ENCODE data around the gene CAPN5.

Gene CAPN5

DNA sequence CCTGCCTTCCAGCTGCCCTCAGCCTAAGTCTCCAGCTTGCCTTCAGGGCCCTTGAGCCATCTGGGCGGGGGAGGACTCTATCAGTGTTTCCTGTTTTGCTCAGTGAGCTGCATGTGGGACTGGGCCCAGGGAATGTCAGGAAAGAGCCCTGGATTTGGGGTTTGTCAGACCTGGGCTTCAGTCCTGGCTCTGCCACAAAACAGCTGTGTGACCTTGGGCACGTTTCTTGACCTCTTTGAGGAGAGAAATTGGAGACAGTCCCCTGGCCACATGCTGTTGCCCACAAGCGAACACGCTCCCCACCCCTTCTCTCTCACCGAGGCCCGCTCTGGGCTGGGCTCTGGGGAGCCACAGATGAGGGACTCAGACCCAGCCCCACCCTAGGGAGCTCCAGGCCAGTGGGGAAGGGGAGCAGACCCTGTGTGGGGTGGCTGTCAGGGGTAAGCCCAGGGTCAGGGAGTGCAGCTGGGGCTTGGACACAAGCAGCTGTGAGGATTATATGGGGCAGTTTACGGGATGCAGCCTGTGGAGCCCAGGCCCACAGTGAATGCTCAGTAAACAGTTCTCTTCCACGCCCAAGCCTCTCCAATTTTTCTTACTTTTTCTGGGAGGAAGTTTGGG is 73.6 kb downstream of the CAPN5 start:
- Histone ChIP-seq H3K4me3 (replicated peaks; ENCODE audit: insufficient read depth, low read length) (no peak overlapping the region), H3K27ac (replicated peaks) (no peak overlapping the region), H3K27me3 (ENCODE audit: insufficient read depth, poor library complexity, severe bottlenecking) (no peaks in the 10 kb centered on the region)
- peak in 1 of 2 experiments; percentile 17 for DNase-seq (ENCODE audit: low read depth in 1 of 2, low spot score in 1 of 2)
- peak; percentile 57; the same call in 1 of the 2 replicates for TF ChIP-seq POLR2AphosphoS5 (IDR thresholded peaks at IDR 0.05; ENCODE audit: low read depth)
- TF ChIP-seq, protein P1, sequence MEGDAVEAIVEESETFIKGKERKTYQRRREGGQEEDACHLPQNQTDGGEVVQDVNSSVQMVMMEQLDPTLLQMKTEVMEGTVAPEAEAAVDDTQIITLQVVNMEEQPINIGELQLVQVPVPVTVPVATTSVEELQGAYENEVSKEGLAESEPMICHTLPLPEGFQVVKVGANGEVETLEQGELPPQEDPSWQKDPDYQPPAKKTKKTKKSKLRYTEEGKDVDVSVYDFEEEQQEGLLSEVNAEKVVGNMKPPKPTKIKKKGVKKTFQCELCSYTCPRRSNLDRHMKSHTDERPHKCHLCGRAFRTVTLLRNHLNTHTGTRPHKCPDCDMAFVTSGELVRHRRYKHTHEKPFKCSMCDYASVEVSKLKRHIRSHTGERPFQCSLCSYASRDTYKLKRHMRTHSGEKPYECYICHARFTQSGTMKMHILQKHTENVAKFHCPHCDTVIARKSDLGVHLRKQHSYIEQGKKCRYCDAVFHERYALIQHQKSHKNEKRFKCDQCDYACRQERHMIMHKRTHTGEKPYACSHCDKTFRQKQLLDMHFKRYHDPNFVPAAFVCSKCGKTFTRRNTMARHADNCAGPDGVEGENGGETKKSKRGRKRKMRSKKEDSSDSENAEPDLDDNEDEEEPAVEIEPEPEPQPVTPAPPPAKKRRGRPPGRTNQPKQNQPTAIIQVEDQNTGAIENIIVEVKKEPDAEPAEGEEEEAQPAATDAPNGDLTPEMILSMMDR (IDR thresholded peaks at IDR 0.05; ENCODE audit: insufficient read depth, low read length): no peak

DNA sequence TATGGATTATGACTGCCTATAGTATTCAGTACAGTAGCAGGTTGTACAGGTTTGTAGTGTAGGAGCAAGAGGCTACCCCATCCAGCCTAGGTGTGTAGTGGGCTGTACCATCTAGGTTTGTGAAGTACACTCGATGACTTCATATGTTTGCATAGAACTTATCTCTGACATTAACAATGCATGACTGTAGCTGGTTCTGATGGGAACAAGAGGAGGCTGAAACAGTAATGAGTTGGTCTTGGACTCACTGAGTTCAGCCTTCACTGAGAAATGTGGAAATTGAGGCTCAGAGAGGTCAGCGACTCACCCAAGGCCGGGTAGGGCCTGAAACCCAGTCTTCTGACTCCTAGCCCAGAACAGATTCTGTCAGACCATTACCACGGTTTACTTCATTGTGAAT is 74.3 kb downstream of the CAPN5 start:
- Histone ChIP-seq H3K27ac (replicated peaks) (no peak overlapping the region), H3K27me3 (ENCODE audit: insufficient read depth, poor library complexity, severe bottlenecking) (no peaks in the 10 kb centered on the region), H3K4me3 (replicated peaks; ENCODE audit: insufficient read depth, low read length) (no peak overlapping the region)
- DNase-seq (ENCODE audit: low read depth in 1 of 2, low spot score in 1 of 2): no peak
- TF ChIP-seq POLR2AphosphoS5 (IDR thresholded peaks at IDR 0.05; ENCODE audit: low read depth) (no peak), SPI1 (IDR thresholded peaks at IDR 0.05; ENCODE audit: borderline replicate concordance, low read depth) (no peak), GABPA (IDR thresholded peaks at IDR 0.05; ENCODE audit: low read depth) (no peak)
- TF ChIP-seq, protein P1 (IDR thresholded peaks at IDR 0.05; ENCODE audit: insufficient read depth, low read length): no peak
- TF ChIP-seq, protein P2, sequence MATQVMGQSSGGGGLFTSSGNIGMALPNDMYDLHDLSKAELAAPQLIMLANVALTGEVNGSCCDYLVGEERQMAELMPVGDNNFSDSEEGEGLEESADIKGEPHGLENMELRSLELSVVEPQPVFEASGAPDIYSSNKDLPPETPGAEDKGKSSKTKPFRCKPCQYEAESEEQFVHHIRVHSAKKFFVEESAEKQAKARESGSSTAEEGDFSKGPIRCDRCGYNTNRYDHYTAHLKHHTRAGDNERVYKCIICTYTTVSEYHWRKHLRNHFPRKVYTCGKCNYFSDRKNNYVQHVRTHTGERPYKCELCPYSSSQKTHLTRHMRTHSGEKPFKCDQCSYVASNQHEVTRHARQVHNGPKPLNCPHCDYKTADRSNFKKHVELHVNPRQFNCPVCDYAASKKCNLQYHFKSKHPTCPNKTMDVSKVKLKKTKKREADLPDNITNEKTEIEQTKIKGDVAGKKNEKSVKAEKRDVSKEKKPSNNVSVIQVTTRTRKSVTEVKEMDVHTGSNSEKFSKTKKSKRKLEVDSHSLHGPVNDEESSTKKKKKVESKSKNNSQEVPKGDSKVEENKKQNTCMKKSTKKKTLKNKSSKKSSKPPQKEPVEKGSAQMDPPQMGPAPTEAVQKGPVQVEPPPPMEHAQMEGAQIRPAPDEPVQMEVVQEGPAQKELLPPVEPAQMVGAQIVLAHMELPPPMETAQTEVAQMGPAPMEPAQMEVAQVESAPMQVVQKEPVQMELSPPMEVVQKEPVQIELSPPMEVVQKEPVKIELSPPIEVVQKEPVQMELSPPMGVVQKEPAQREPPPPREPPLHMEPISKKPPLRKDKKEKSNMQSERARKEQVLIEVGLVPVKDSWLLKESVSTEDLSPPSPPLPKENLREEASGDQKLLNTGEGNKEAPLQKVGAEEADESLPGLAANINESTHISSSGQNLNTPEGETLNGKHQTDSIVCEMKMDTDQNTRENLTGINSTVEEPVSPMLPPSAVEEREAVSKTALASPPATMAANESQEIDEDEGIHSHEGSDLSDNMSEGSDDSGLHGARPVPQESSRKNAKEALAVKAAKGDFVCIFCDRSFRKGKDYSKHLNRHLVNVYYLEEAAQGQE (IDR thresholded peaks at IDR 0.05; ENCODE audit: insufficient replicate concordance, low read depth): no peak

DNA sequence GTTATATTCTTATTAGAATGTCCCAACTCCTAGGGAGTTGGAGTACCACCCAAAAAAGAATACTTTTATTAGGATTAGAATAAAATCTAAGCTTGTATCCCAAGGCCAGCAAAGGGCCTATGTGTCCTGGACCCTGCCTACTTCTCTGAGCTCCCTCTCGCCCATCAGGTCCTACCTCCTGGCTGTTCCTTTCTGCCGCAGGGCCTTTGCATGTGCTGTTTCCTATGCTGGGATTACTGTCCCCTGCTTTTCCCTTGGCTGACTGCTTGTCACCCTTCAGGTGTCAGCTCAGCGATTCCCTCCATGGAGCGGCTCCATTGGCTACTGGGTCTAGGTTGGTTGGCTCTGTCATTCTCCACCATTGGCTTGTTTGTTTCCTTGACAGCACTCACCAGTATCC is 74.7 kb downstream of the CAPN5 start:
- no peak for TF ChIP-seq GABPA (IDR thresholded peaks at IDR 0.05; ENCODE audit: low read depth)
- TF ChIP-seq, protein P1 (IDR thresholded peaks at IDR 0.05; ENCODE audit: insufficient read depth, low read length): no peak
- no peak for TF ChIP-seq POLR2AphosphoS5 (IDR thresholded peaks at IDR 0.05; ENCODE audit: low read depth)
- TF ChIP-seq SPI1 (IDR thresholded peaks at IDR 0.05; ENCODE audit: borderline replicate concordance, low read depth): no peak
- TF ChIP-seq, protein P2 (IDR thresholded peaks at IDR 0.05; ENCODE audit: insufficient replicate concordance, low read depth): no peak
- Histone ChIP-seq H3K27me3 (ENCODE audit: insufficient read depth, poor library complexity, severe bottlenecking) (no peaks in the 10 kb centered on the region), H3K4me3 (replicated peaks; ENCODE audit: insufficient read depth, low read length) (no peak overlapping the region), H3K27ac (replicated peaks) (no peak overlapping the region)
- no peak for DNase-seq (ENCODE audit: low read depth in 1 of 2, low spot score in 1 of 2)

Measured in HL-60 (cell line).